H9 (cell line): ENCODE data around the gene BSN. TPM values are rescaled to one million over a fixed set of nuclear protein-coding genes. Genes with fewer than 3 reads are reported as not detected.

Experiments
- DNase-seq: peaks from one replicate; pipeline ENCODE4 v3.0.0-alpha.2; 2017
- H2AFZ ChIP-seq: one replicate; pipeline ENCODE4 v1.6.1; 2013; ENCODE audit warnings: mild to moderate bottlenecking, low read length, control low read depth, moderate library complexity
- H2AK5ac ChIP-seq: 2 replicates; pipeline ENCODE4 v1.6.1; 2013; ENCODE audit warnings: low read length, control low read depth, mixed read lengths; ENCODE audit not compliant: insufficient read length
- H2BK120ac ChIP-seq: one replicate; pipeline ENCODE4 v1.6.1; 2013; ENCODE audit warnings: low read depth, mild to moderate bottlenecking, low read length, control low read depth, inconsistent platforms; ENCODE audit not compliant: poor library complexity, severe bottlenecking
- H2BK12ac ChIP-seq: 2 replicates; pipeline ENCODE4 v1.6.1; 2013; ENCODE audit warnings: low read length, control low read depth, mixed read lengths, low read depth; ENCODE audit not compliant: insufficient read length
- H2BK15ac ChIP-seq: 2 replicates; pipeline ENCODE4 v1.6.1; 2013; ENCODE audit warnings: low read depth, low read length, control low read depth
- H2BK20ac ChIP-seq: one replicate; pipeline ENCODE4 v1.6.1; 2013; ENCODE audit warnings: low read depth, mild to moderate bottlenecking, low read length, control low read depth, inconsistent platforms; ENCODE audit not compliant: poor library complexity, severe bottlenecking
- H2BK5ac ChIP-seq: 2 replicates; pipeline ENCODE4 v1.6.1; 2013; ENCODE audit warnings: low read length, control low read depth, mixed read lengths; ENCODE audit not compliant: insufficient read length
- H3K14ac ChIP-seq: 2 replicates; pipeline ENCODE4 v1.6.1; 2013; ENCODE audit warnings: low read length, control low read depth; ENCODE audit not compliant: insufficient read depth
- H3K18ac ChIP-seq: 2 replicates; pipeline ENCODE4 v1.6.1; 2013; ENCODE audit warnings: low read depth, mild to moderate bottlenecking, mixed read lengths, low read length, control low read depth; ENCODE audit not compliant: insufficient read length
- H3K23ac ChIP-seq: 2 replicates; pipeline ENCODE4 v1.6.1; 2013; ENCODE audit warnings: low read length, control low read depth, mixed read lengths, low read depth; ENCODE audit not compliant: insufficient read length
- H3K23me2 ChIP-seq: 2 replicates; pipeline ENCODE4 v1.6.1; 2013; ENCODE audit warnings: low read depth, mild to moderate bottlenecking, mixed read lengths, low read length, control low read depth; ENCODE audit not compliant: insufficient read length, poor library complexity, severe bottlenecking
- H3K27ac ChIP-seq: 2 replicates; pipeline ENCODE4 v1.5.1; 2013; ENCODE audit warnings: low read length, control low read depth, mixed read lengths, low read depth; ENCODE audit not compliant: insufficient read length
- H3K27me3 ChIP-seq: 2 replicates; pipeline ENCODE4 v1.6.1; 2013; ENCODE audit warnings: low read length, control low read depth, inconsistent platforms; ENCODE audit not compliant: insufficient read depth
- H3K4ac ChIP-seq: 2 replicates; pipeline ENCODE4 v1.6.1; 2013; ENCODE audit warnings: low read depth, mild to moderate bottlenecking, control low read depth, inconsistent platforms, low read length, moderate library complexity
- H3K4me1 ChIP-seq: 2 replicates; pipeline ENCODE4 v1.6.1; 2013; ENCODE audit warnings: low read length, control low read depth, inconsistent platforms; ENCODE audit not compliant: insufficient read depth
- H3K4me2 ChIP-seq: 2 replicates; pipeline ENCODE4 v1.6.1; 2013; ENCODE audit warnings: low read length, control low read depth, mixed read lengths; ENCODE audit not compliant: insufficient read length, insufficient read depth
- H3K56ac ChIP-seq: 2 replicates; pipeline ENCODE4 v1.6.1; 2013; ENCODE audit warnings: low read depth, mild to moderate bottlenecking, mixed read lengths, low read length, control low read depth; ENCODE audit not compliant: insufficient read length
- H3K79me1 ChIP-seq: 2 replicates; pipeline ENCODE4 v1.6.1; 2013; ENCODE audit warnings: low read depth, mild to moderate bottlenecking, moderate library complexity, low read length, control low read depth, inconsistent platforms; ENCODE audit not compliant: insufficient read depth, poor library complexity, severe bottlenecking
- H3K79me2 ChIP-seq: 2 replicates; pipeline ENCODE4 v1.6.1; 2013; ENCODE audit warnings: low read length, control low read depth, inconsistent platforms; ENCODE audit not compliant: insufficient read depth
- H3K9ac ChIP-seq: 2 replicates; pipeline ENCODE4 v1.6.1; 2013; ENCODE audit warnings: low read length, control low read depth, mixed read lengths; ENCODE audit not compliant: insufficient read length; ENCODE audit errors: extremely low read depth
- H3K9me3 ChIP-seq: one replicate; pipeline ENCODE4 v1.6.1; 2013; ENCODE audit warnings: low read depth, low read length, inconsistent platforms; ENCODE audit not compliant: control insufficient read depth
- H3T11ph ChIP-seq: one replicate; pipeline ENCODE4 v1.6.1; 2013; ENCODE audit warnings: mild to moderate bottlenecking, low read length, control low read depth, inconsistent platforms
- H4K20me1 ChIP-seq: one replicate; pipeline ENCODE4 v1.6.1; 2013; ENCODE audit not compliant: control insufficient read depth, insufficient read length, insufficient read depth
- H4K5ac ChIP-seq: 2 replicates; pipeline ENCODE4 v1.6.1; 2013; ENCODE audit warnings: low read depth, mild to moderate bottlenecking, mixed read lengths, low read length, control low read depth; ENCODE audit not compliant: insufficient read length
- H4K8ac ChIP-seq: replicated peaks from 2 replicates; pipeline ENCODE4 v1.6.1; 2013; ENCODE audit warnings: low read length, control low read depth, mixed read lengths, low read depth; ENCODE audit not compliant: insufficient read length
- H4K91ac ChIP-seq: 2 replicates; pipeline ENCODE4 v1.6.1; 2013; ENCODE audit warnings: low read depth, mild to moderate bottlenecking, moderate library complexity, mixed read lengths, low read length, control low read depth; ENCODE audit not compliant: insufficient read length
- H3K27ac Mint-ChIP-seq, 3 experiments: 2 replicates in 2 of 3; 3 replicates in 1 of 3; pipeline ENCODE4 v1.8.0; 2020 to 2021; ENCODE audit warnings: mixed read lengths in 3 of 3, mild to moderate bottlenecking in 1 of 3, moderate library complexity in 1 of 3
- H3K27me3 Mint-ChIP-seq: 2 replicates; pipeline ENCODE4 v1.8.0; 2021; ENCODE audit warnings: low read depth, mild to moderate bottlenecking, moderate library complexity, mixed read lengths
- H3K36me3 Mint-ChIP-seq, 3 experiments: 2 replicates in 2 of 3; 3 replicates in 1 of 3; pipeline ENCODE4 v1.8.0; 2020 to 2021; ENCODE audit warnings: low read depth in 3 of 3, mixed read lengths in 3 of 3; ENCODE audit not compliant: insufficient read depth in 1 of 3
- H3K4me1 Mint-ChIP-seq, 2 experiments: 2 replicates each; pipeline ENCODE4 v1.8.0; 2020; ENCODE audit warnings: mixed read lengths in 2 of 2
- H3K4me3 Mint-ChIP-seq, 2 experiments: 2 replicates in 1 of 2; 3 replicates in 1 of 2; pipeline ENCODE4 v1.8.0; 2020 to 2021; ENCODE audit warnings: mild to moderate bottlenecking in 2 of 2, mixed read lengths in 2 of 2, moderate library complexity in 1 of 2
- H3K9me3 Mint-ChIP-seq, 2 experiments: 2 replicates in 1 of 2; 3 replicates in 1 of 2; pipeline ENCODE4 v1.8.0; 2020; ENCODE audit warnings: mild to moderate bottlenecking in 2 of 2, mixed read lengths in 2 of 2, moderate library complexity in 1 of 2
- CTCF ChIP-seq: fragments of 200-600 bp; sonication (generic); conservative IDR thresholded peaks from 3 replicates; pipeline ENCODE4 v1.8.0; 2021; ENCODE audit warnings: antibody characterized with exemption, mild to moderate bottlenecking
- WGBS: extraction: QIAGEN DNeasy Blood & Tissue Kit; methylation state at CpG from one replicate; pipeline ENCODE4 v1.1.7; 2013; ENCODE audit warnings: missing lambda C conversion rate, low lambda C conversion rate, mixed read lengths; ENCODE audit not compliant: insufficient read length; ENCODE audit errors: extremely low coverage; 5-methylcytosine and 5-hydroxymethylcytosine counted together
- total RNA-seq: library from RNA; stranded (reverse); gene quantifications from 2 replicates; pipeline ENCODE4 v1.2.1, GENCODE V29; 2021

Gene BSN
- total RNA-seq, 1 experiment from 2014 or later, result 2.4 TPM

- H3K79me1 ChIP-seq, result no peaks in the 10 kb centered on the region
- no peaks in the 10 kb centered on the region; a peak in 1 of 5 replicates for H3K9me3 Mint-ChIP-seq
- H2AK5ac ChIP-seq, result no peak overlapping the region
- no CpG with 5 or more reads among the region's 4 CpGs for WGBS
- peak; percentile 73 for DNase-seq
- H2AFZ ChIP-seq, result no peak overlapping the region
- no peak overlapping the region for H2BK20ac ChIP-seq
- no peaks in the 10 kb centered on the region for H4K20me1 ChIP-seq
- no peak overlapping the region for H3K14ac ChIP-seq
- H2BK15ac ChIP-seq, result no peak overlapping the region
- no peak overlapping the region for H3K27ac Mint-ChIP-seq
- H3K4me1 Mint-ChIP-seq, result peaks cover 0 to 2% of the 10 kb centered on the region in 2 experiments; a peak in 1 of 4 replicates
- no peak overlapping the region for H3K27ac ChIP-seq
- H2BK120ac ChIP-seq, result no peak overlapping the region
- H3K9me3 ChIP-seq, result no peaks in the 10 kb centered on the region
- TF ChIP-seq CTCF, result peak; percentile 52
- H3K18ac ChIP-seq, result no peak overlapping the region
- H2BK12ac ChIP-seq, result no peak overlapping the region
- no peaks in the 10 kb centered on the region for H3K4me1 ChIP-seq
- H3K4me3 Mint-ChIP-seq, result no peak overlapping the region
- H3K4me2 ChIP-seq, result no peak overlapping the region
- H3K79me2 ChIP-seq, result no peaks in the 10 kb centered on the region
- no peaks in the 10 kb centered on the region for H3K27me3 ChIP-seq
- peaks cover 0 to 7% (median 0%) of the 10 kb centered on the region in 3 experiments; a peak in 1 of 7 replicates for H3K36me3 Mint-ChIP-seq
- H3K9ac ChIP-seq, result no peak overlapping the region
- H4K5ac ChIP-seq, result no peak overlapping the region
- no peak overlapping the region for H3K23ac ChIP-seq
- H4K91ac ChIP-seq, result no peak overlapping the region
- H3K27me3 Mint-ChIP-seq, result no peaks in the 10 kb centered on the region; the same call in 1 of the 2 replicates
- H3K4ac ChIP-seq, result no peak overlapping the region
- no peak overlapping the region for H3T11ph ChIP-seq
- H4K8ac ChIP-seq, result no peak overlapping the region
- H3K23me2 ChIP-seq, result no peaks in the 10 kb centered on the region
- no peak overlapping the region for H2BK5ac ChIP-seq
- H3K56ac ChIP-seq, result no peak overlapping the region
These were observed 8.8 kb downstream of the BSN start for GRCh38 chr3:49563040-49563578.
